A549 (cell line): Measurements from ENCODE around the gene ADIRF. TPM values are rescaled to one million over a fixed set of nuclear protein-coding genes. Genes with fewer than 3 reads are reported as not detected.

Experiments used
- ATAC-seq, 2 experiments: fragments of 200-7000 bp in 1 of 2; fragments of >200 bp in 1 of 2; cut with Nextera tagmentation in 1 of 2; cut with Tn5 transposase in 1 of 2; 3 replicates each; pipeline versions ENCODE4 v1.8.0 to v1.9.1; 2018 to 2020; ENCODE audit warnings: mild to moderate bottlenecking in 1 of 2, moderate library complexity in 1 of 2
- CTCF ChIA-PET: fragments of 300-600 bp; sonication (Branson Sonifier 250); formaldehyde crosslinking; extraction: SDS; loops from one replicate; lab custom pipeline; 2021; ENCODE audit warnings: antibody characterized with exemption, inconsistent platforms; lab: Yijun Ruan, JAX
- POLR2A ChIA-PET: fragments of 350-600 bp; formaldehyde crosslinking; extraction: SDS; loops from one replicate; lab custom pipeline; 2021; ENCODE audit warnings: antibody characterized with exemption, inconsistent platforms; lab: Yijun Ruan, JAX
- DNase-seq, 2 experiments: peaks; one replicate each; pipeline versions ENCODE4 v3.0.0 to v3.0.0-alpha.2; 2011 to 2016; ENCODE audit warnings: low read depth in 1 of 2, low spot score in 1 of 2
- FAIRE-seq: peaks from 2 replicates; lab custom pipeline; 2011; peaks lifted over from hg19 to GRCh38; lab: Jason Lieb, UNC
- H3K27ac ChIP-seq, 2 experiments: fragments of >200 bp; sonication (Bioruptor Twin); formaldehyde crosslinking; 3 replicates each; pipeline ENCODE4 v1.5.1; 2016 to 2017
- H3K4me1 ChIP-seq: fragments of >200 bp; sonication (Bioruptor Twin); formaldehyde crosslinking; 3 replicates; pipeline ENCODE4 v1.6.1; 2016
- H3K4me2 ChIP-seq: fragments of >200 bp; sonication (Bioruptor Twin); formaldehyde crosslinking; 3 replicates; pipeline ENCODE4 v1.6.1; 2016
- H3K4me3 ChIP-seq: fragments of >200 bp; sonication (Bioruptor Twin); formaldehyde crosslinking; 3 replicates; pipeline ENCODE4 v1.5.1; 2016
- H3K9me3 ChIP-seq: fragments of >200 bp; sonication (Bioruptor Twin); formaldehyde crosslinking; 3 replicates; pipeline ENCODE4 v1.6.1; 2016
- BCL3 ChIP-seq: fragments of >200 bp; sonication (Bioruptor Twin); formaldehyde crosslinking; IDR thresholded peaks from 3 replicates; pipeline ENCODE4 v1.6.1; 2016
- CBX8 ChIP-seq: fragments of 200-600 bp; sonication (generic); IDR thresholded peaks from 2 replicates; pipeline ENCODE4 v1.6.1; 2016
- CHD2 ChIP-seq: fragments of 150-350 bp; IDR thresholded peaks from 2 replicates; pipeline ENCODE4 v1.6.1; 2014; ENCODE audit warnings: low read length; ENCODE audit not compliant: partially characterized antibody
- CTCF ChIP-seq: fragments of >200 bp; sonication (Bioruptor Twin); formaldehyde crosslinking; IDR thresholded peaks from 3 replicates; pipeline ENCODE4 v1.5.1; 2016
- EHMT2 ChIP-seq: fragments of 200-600 bp; sonication (generic); IDR thresholded peaks from 2 replicates; pipeline ENCODE4 v1.6.1; 2016; ENCODE audit warnings: antibody characterized with exemption, low read depth, mild to moderate bottlenecking, moderate library complexity
- EP300 ChIP-seq, 2 experiments: fragments of >200 bp; sonication (Bioruptor Twin); formaldehyde crosslinking; IDR thresholded peaks; 2 replicates in 1 of 2; 3 replicates in 1 of 2; pipeline ENCODE4 v1.6.1; 2016 to 2017
- GATA3 ChIP-seq: IDR thresholded peaks from 2 replicates; pipeline ENCODE4 v1.6.1; 2012; ENCODE audit warnings: borderline replicate concordance
- HES2 ChIP-seq: fragments of >200 bp; sonication (Bioruptor Twin); formaldehyde crosslinking; IDR thresholded peaks from 2 replicates; pipeline ENCODE4 v1.6.1; 2016
- HMGXB4 ChIP-seq: fragments of 250-450 bp; sonication (Bioruptor Pico); IDR thresholded peaks from 2 replicates; pipeline ENCODE4 v1.5.0; 2021; ENCODE audit warnings: mild to moderate bottlenecking, moderate library complexity, borderline replicate concordance
- HOXA7 ChIP-seq: fragments of 250-450 bp; sonication (Bioruptor Pico); IDR thresholded peaks from 2 replicates; pipeline ENCODE4 v1.5.0; 2020; ENCODE audit warnings: mild to moderate bottlenecking, moderate library complexity
- JUN ChIP-seq, 2 experiments: fragments of >200 bp; sonication (Bioruptor Twin); formaldehyde crosslinking; IDR thresholded peaks; 2 replicates in 1 of 2; 3 replicates in 1 of 2; pipeline ENCODE4 v1.6.1; 2016 to 2017
- KDM1A ChIP-seq: fragments of 200-600 bp; sonication (generic); IDR thresholded peaks from 2 replicates; pipeline ENCODE4 v1.6.1; 2016; ENCODE audit warnings: low read depth, mild to moderate bottlenecking
- KDM5A ChIP-seq: fragments of 200-600 bp; sonication (generic); IDR thresholded peaks from 2 replicates; pipeline ENCODE4 v1.6.1; 2016; ENCODE audit warnings: antibody characterized with exemption, mild to moderate bottlenecking
- MAFK ChIP-seq: fragments of 450-650 bp; IDR thresholded peaks from 2 replicates; pipeline ENCODE4 v1.6.1; 2014; ENCODE audit not compliant: partially characterized antibody
- MAX ChIP-seq: IDR thresholded peaks from 2 replicates; pipeline ENCODE4 v1.6.1; 2012
- MAZ ChIP-seq: fragments of 150-350 bp; IDR thresholded peaks from 2 replicates; pipeline ENCODE4 v1.6.1; 2014; ENCODE audit warnings: antibody characterized with exemption, low read depth, low read length, borderline replicate concordance
- NPAS2 ChIP-seq: fragments of 250-450 bp; sonication (Bioruptor Pico); IDR thresholded peaks from 2 replicates; pipeline ENCODE4 v1.8.0; 2022; ENCODE audit warnings: mild to moderate bottlenecking, moderate library complexity, borderline replicate concordance
- NR3C1 ChIP-seq: fragments of >200 bp; sonication (Bioruptor Twin); formaldehyde crosslinking; IDR thresholded peaks from 3 replicates; pipeline ENCODE4 v1.6.1; 2017
- PBX3 ChIP-seq: IDR thresholded peaks from 2 replicates; pipeline ENCODE4 v1.6.1; 2012
- PHF8 ChIP-seq: fragments of 200-600 bp; sonication (generic); IDR thresholded peaks from 2 replicates; pipeline ENCODE4 v1.6.1; 2016; ENCODE audit warnings: low read depth, mild to moderate bottlenecking, antibody characterized with exemption, moderate library complexity, borderline replicate concordance
- POLR2AphosphoS2 ChIP-seq: conservative IDR thresholded peaks from 2 replicates; pipeline ENCODE4 v1.6.1; 2012; ENCODE audit warnings: low read length, improper control_type of control experiment, inconsistent platforms
- RAD21 ChIP-seq, 2 experiments: fragments of >200 bp in 1 of 2; sonication (Bioruptor Twin) in 1 of 2; formaldehyde crosslinking in 1 of 2; IDR thresholded peaks in 1 of 2; conservative IDR thresholded peaks in 1 of 2; 2 replicates in 1 of 2; 3 replicates in 1 of 2; pipeline ENCODE4 v1.6.1; 2012 to 2018; ENCODE audit warnings: inconsistent platforms in 1 of 2
- RCOR1 ChIP-seq: fragments of 150-350 bp; IDR thresholded peaks from 2 replicates; pipeline ENCODE4 v1.6.1; 2014; ENCODE audit warnings: antibody characterized with exemption, low read length, low read depth
- REST ChIP-seq: fragments of 200-600 bp; sonication (generic); IDR thresholded peaks from 2 replicates; pipeline ENCODE4 v1.6.1; 2016; ENCODE audit warnings: antibody characterized with exemption, mild to moderate bottlenecking, moderate library complexity
- RFX5 ChIP-seq: fragments of 450-650 bp; IDR thresholded peaks from 2 replicates; pipeline ENCODE4 v1.7.1; 2014; ENCODE audit warnings: antibody characterized with exemption, mild to moderate bottlenecking, moderate library complexity
- SMC3 ChIP-seq: fragments of >200 bp; sonication (Bioruptor Twin); formaldehyde crosslinking; IDR thresholded peaks from 3 replicates; pipeline ENCODE4 v1.6.1; 2018; ENCODE audit warnings: inconsistent platforms
- TP53 ChIP-seq: fragments of 250-450 bp; sonication (Bioruptor Pico); IDR thresholded peaks from 2 replicates; pipeline ENCODE4 v1.5.0; 2021; ENCODE audit warnings: mild to moderate bottlenecking, moderate library complexity
- ZC3H11A ChIP-seq: fragments of 450-650 bp; IDR thresholded peaks from 2 replicates; pipeline ENCODE4 v1.6.1; 2014; ENCODE audit warnings: antibody characterized with exemption, mild to moderate bottlenecking
- ZFP36 ChIP-seq: fragments of 450-650 bp; IDR thresholded peaks from 2 replicates; pipeline ENCODE4 v1.6.1; 2014; ENCODE audit warnings: borderline replicate concordance; ENCODE audit not compliant: partially characterized antibody
- WGBS: methylation state at CpG from one replicate; pipeline ENCODE4 v1.1.6; 2017; ENCODE audit errors: missing lambda C conversion rate; 5-methylcytosine and 5-hydroxymethylcytosine counted together
- polyA plus RNA-seq, 4 experiments: library from polyadenylated mRNA; depleted of rRNA in 3 of 4; stranded (reverse); fragments of >200 nt; fragmentation: RNase III in 1 of 4; extraction: RNeasy Plus Mini Kit Qiagen cat#74134 plus additional on column Dnase treatment in 1 of 4; gene quantifications; 2 replicates in 3 of 4; 3 replicates in 1 of 4; pipeline ENCODE4 v1.2.3, GENCODE V29; 2011 to 2017

The ADIRF gene
- polyA plus RNA-seq, 2 of the 4 experiments (the other 2 are of a cell fraction): not detected

- ChIA-PET POLR2A (interaction anchor here (0.8 to 1.2 kb wide), 3 partner anchors 10 to 135 kb away, joined by 3 read pairs; no protein-coding TSS in a partner anchor), CTCF (interaction anchor here (0.6 to 5.6 kb wide), 9 partner anchors 8 to 136 kb away, joined by 3 to 23 read pairs (median 6); partner anchors contain the start of genes ADIRF and SHLD2)
- Histone ChIP-seq H3K4me2 (peak overlapping the region; percentile 76), H3K9me3 (no peaks in the 10 kb centered on the region), H3K27ac (peak overlapping the region; percentile 68 to 89), H3K4me3 (no peak overlapping the region), H3K4me1 (peaks cover 39% of the 10 kb centered on the region)
- ATAC-seq (peak; percentile 36 to 82), DNase-seq (peak in 1 of 2 experiments; percentile 84), FAIRE-seq (no peak)
- WGBS: 76% methylated on average over 35 of the region's 37 CpGs
- no peak for TF ChIP-seq BCL3
- no peak for TF ChIP-seq TP53
- TF ChIP-seq ZC3H11A: no peak
- peak; percentile 74 for TF ChIP-seq MAX
- no peak for TF ChIP-seq RFX5
- no peak for TF ChIP-seq CBX8
- TF ChIP-seq MAFK: no peak
- no peak for TF ChIP-seq JUN (IDR thresholded peaks at IDR 0.05)
- TF ChIP-seq MAZ: 0 out of 2 replicates have a peak, but pooled peaks have one; percentile 61
- no peak for TF ChIP-seq GATA3
- TF ChIP-seq HOXA7: no peak
- no peak for TF ChIP-seq EHMT2
- TF ChIP-seq KDM1A: 0 out of 2 replicates have a peak, but pooled peaks have one; percentile 27
- no peak for TF ChIP-seq PHF8
- no peak for TF ChIP-seq CHD2
- no peak for TF ChIP-seq NR3C1
- TF ChIP-seq REST: no peak
- TF ChIP-seq PBX3: no peak
- TF ChIP-seq EP300 (IDR thresholded peaks at IDR 0.05): no peak
- TF ChIP-seq ZFP36: no peak
- TF ChIP-seq SMC3: peak; percentile 50
- peak; percentile 82 for TF ChIP-seq CTCF
- TF ChIP-seq HES2: no peak
- TF ChIP-seq RAD21 (conservative IDR thresholded peaks at IDR 0.05 in 1 of 2, IDR thresholded peaks at IDR 0.05 in 1 of 2): peak; percentile 64 to 82
- no peak for TF ChIP-seq NPAS2
- TF ChIP-seq KDM5A: no peak
- no peak for TF ChIP-seq HMGXB4 (CRISPR knock-in tag)
- no peak for TF ChIP-seq RCOR1
- TF ChIP-seq POLR2AphosphoS2: no peak
Observed at GRCh38 chr10:86960003-86960862, 8.0 kb upstream of the ADIRF start.
